Activated CD8-positive, alpha-beta T cell treated with anti-CD3 and anti-CD28 coated beads for 36 hours (primary cell): ENCODE data around the gene EARS2. TPM values are rescaled to one million over a fixed set of nuclear protein-coding genes. Genes with fewer than 3 reads are reported as not detected.
"Not testable (repeated sequence)": the region's sequence is repeated elsewhere in the genome, so short reads cannot be mapped to it uniquely, and the experiment has no call there.

ENCODE experiments used
- ATAC-seq: fragments of 200-7000 bp; cut with Tn5 transposase; one replicate; pipeline ENCODE4 v1.10.0; 2021; ENCODE audit warnings: mild to moderate bottlenecking, moderate library complexity
- CTCF ChIA-PET: fragments of 350-600 bp; sonication (Branson Sonifier 250); formaldehyde crosslinking; loops from one replicate; lab custom pipeline; 2021; ENCODE audit warnings: antibody characterized with exemption; lab: Charles Lee
- POLR2A ChIA-PET: fragments of 350-600 bp; sonication (Branson Sonifier 250); formaldehyde crosslinking; loops from one replicate; lab custom pipeline; 2021; ENCODE audit warnings: antibody characterized with exemption; lab: Charles Lee
- DNase-seq: peaks from one replicate; pipeline ENCODE4 v3.0.0-alpha.2; 2020
- H3K27ac Mint-ChIP-seq: one replicate; pipeline ENCODE4 v1.8.0; 2021; ENCODE audit warnings: mild to moderate bottlenecking, mixed read lengths
- H3K27me3 Mint-ChIP-seq: one replicate; pipeline ENCODE4 v1.8.0; 2021; ENCODE audit warnings: mixed read lengths
- H3K36me3 Mint-ChIP-seq: one replicate; pipeline ENCODE4 v1.8.0; 2021; ENCODE audit warnings: low read depth, mixed read lengths
- H3K4me1 Mint-ChIP-seq: one replicate; pipeline ENCODE4 v1.8.0; 2021; ENCODE audit warnings: low read depth, mixed read lengths
- H3K4me3 Mint-ChIP-seq: one replicate; pipeline ENCODE4 v1.8.0; 2021; ENCODE audit warnings: mild to moderate bottlenecking, moderate library complexity, mixed read lengths
- H3K9me3 Mint-ChIP-seq: one replicate; pipeline ENCODE4 v1.8.0; 2021; ENCODE audit warnings: mixed read lengths
- intact Hi-C: fragments of 100-400 bp; cut with micrococcal nuclease; formaldehyde crosslinking; loops from one replicate; pipeline ENCODE4 v1.10.0; 2022
- total RNA-seq, 2 experiments: library from RNA; stranded (reverse); gene quantifications; one replicate each; pipeline ENCODE4 v1.2.3, GENCODE V29; 2021
- TF ChIP-seq, protein P1 (sequence below): fragments of 200-600 bp; IDR thresholded peaks from one replicate; pipeline ENCODE4 v1.8.0; 2022; ENCODE audit warnings: antibody characterized with exemption, mild to moderate bottlenecking

EARS2 gene
- total RNA-seq, 2 experiments from 2014 or later = 25.7 to 29.1 TPM

DNA sequence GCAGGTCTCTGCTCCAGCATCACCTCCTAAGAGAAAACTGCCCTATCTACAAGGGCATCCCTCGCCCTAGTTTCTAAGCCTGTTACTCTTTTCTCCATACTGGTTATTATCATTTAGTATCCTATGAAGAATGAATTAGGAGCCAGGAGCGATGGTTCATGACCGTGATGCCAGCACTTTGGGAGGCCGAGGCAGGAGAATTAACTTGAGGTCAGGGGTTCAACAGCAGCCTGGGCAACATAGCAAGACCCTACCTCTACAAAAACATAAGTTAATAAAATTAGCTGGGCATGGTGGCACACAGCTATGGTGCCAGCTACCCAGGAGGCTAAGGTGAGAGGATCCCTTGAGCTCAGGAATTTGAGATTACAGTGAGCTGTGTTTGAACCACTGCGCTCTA lies 7.2 kb downstream of the EARS2 start:
- Mint-ChIP-seq H3K27ac (no peak overlapping the region), H3K4me1 (peaks cover 4% of the 10 kb centered on the region), H3K9me3 (no peaks in the 10 kb centered on the region), H3K36me3 (peaks cover 37% of the 10 kb centered on the region), H3K4me3 (no peak overlapping the region), H3K27me3 (no peaks in the 10 kb centered on the region)
- DNase-seq (no peak), ATAC-seq (no peak)
- ChIA-PET CTCF (no interaction called here), POLR2A (interaction anchor here (1.2 to 1.3 kb wide), 3 partner anchors 15 to 38 kb away, joined by 3 read pairs; no protein-coding TSS in a partner anchor)
- TF ChIP-seq, protein P1, sequence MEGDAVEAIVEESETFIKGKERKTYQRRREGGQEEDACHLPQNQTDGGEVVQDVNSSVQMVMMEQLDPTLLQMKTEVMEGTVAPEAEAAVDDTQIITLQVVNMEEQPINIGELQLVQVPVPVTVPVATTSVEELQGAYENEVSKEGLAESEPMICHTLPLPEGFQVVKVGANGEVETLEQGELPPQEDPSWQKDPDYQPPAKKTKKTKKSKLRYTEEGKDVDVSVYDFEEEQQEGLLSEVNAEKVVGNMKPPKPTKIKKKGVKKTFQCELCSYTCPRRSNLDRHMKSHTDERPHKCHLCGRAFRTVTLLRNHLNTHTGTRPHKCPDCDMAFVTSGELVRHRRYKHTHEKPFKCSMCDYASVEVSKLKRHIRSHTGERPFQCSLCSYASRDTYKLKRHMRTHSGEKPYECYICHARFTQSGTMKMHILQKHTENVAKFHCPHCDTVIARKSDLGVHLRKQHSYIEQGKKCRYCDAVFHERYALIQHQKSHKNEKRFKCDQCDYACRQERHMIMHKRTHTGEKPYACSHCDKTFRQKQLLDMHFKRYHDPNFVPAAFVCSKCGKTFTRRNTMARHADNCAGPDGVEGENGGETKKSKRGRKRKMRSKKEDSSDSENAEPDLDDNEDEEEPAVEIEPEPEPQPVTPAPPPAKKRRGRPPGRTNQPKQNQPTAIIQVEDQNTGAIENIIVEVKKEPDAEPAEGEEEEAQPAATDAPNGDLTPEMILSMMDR = no peak
- intact Hi-C loops = no loop called here

DNA sequence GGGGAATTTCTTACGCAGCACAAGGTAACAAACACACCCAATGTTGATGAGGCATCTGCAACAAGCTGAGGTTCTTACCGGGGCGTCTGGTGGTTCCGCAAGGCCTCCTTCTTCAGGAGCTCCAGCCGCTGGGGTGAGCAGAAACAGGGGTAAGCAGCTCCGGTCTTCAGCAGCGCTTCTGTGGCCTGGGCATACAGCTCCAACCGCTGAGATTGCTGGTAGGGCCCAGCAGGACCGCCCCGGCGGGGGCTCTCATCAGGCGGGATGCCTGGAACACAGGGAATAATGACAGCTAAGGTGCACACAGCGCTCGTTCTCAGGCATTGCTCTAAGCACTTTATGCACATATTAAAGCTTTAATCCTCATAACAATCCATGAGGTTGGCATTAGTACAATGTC lies 12.7 kb downstream of the EARS2 start:
- peaks cover 31% of the 10 kb centered on the region for H3K36me3 Mint-ChIP-seq
- TF ChIP-seq, protein P1 = no peak
- POLR2A ChIA-PET = no interaction called here
- H3K27me3 Mint-ChIP-seq = no peaks in the 10 kb centered on the region
- intact Hi-C loops = no loop called here
- CTCF ChIA-PET = no interaction called here
- H3K4me1 Mint-ChIP-seq = no peaks in the 10 kb centered on the region
- DNase-seq (no peak), ATAC-seq (no peak)
- no peaks in the 10 kb centered on the region for H3K9me3 Mint-ChIP-seq
- H3K27ac Mint-ChIP-seq = no peak overlapping the region
- no peak overlapping the region for H3K4me3 Mint-ChIP-seq

DNA sequence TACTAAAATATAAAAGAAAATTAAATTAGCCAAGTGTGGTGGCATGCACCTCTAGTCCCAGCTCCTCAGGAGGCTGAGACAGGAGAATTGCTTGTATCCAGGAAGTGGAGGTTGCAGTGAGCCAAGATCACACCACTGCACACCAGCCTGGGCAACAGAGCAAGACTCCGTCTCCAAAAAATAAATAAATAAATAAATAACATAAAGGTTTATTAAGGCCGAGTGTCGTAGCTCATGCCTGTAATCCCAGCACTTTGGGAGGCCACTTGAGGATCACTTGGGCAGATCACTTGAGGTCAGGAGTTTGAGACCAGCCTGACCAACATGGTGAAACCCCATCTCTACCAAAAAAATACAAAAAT lies 16.4 kb downstream of the EARS2 start:
- H3K4me3 Mint-ChIP-seq, intact Hi-C loops, DNase-seq, H3K27me3 Mint-ChIP-seq, H3K9me3 Mint-ChIP-seq, ATAC-seq, H3K27ac Mint-ChIP-seq, H3K4me1 Mint-ChIP-seq: not testable (repeated sequence)
- POLR2A ChIA-PET = interaction anchor here (0.9 to 1.0 kb wide), 2 partner anchors 13 to 27 kb away, joined by 3 to 5 read pairs; no protein-coding TSS in a partner anchor
- CTCF ChIA-PET = interaction anchor here (1.1 kb wide), 1 partner anchor 18 kb away, joined by 3 read pairs; no protein-coding TSS in a partner anchor
- H3K36me3 Mint-ChIP-seq = peaks cover 20% of the 10 kb centered on the region

DNA sequence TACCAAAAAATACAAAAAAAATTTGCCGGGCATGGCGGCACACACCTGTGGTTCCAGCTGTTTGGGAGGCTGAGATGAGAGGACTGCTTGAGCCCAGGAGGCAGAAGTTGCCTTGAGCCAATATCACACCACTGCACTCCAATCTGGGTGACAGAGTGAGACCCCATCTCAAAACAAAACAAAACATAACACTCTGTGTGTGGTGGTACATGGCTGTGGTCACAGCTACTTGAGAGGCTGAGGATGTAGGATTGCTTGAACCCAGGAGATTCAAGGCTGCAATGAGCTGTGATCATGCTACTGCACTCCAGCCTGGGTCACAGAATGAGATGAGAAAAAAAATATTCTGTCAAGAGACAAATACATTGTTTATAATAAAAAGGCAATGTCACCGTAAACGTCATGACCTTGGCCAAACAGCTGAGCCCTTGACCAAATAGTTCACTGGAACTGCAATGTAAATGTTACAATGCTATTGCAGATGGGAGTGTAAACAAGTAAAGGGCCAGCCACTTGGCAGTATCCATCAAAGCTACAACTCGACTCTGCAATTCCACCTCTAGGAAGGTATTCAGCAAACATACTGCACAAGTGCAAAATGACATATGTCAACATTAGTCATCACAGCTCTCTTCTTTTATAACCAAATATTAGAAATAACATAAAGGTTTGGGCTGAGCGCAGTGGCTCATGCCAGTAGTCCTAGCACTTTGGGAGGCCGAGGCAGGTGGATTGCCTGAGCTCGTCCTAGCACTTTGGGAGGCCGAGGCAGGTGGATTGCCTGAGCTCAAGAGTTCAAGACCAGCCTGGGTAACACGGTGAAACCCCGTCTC lies 16.9 kb downstream of the EARS2 start:
- TF ChIP-seq, protein P1 = no peak
- ATAC-seq (no peak), DNase-seq (no peak)
- ChIA-PET CTCF (interaction anchor here (0.7 to 1.6 kb wide), 4 partner anchors 12 to 512 kb away, joined by 3 to 5 read pairs (median 3); no protein-coding TSS in a partner anchor), POLR2A (interaction anchor here (0.9 to 1.4 kb wide), 3 partner anchors 12 to 26 kb away, joined by 3 to 5 read pairs (median 3); no protein-coding TSS in a partner anchor)
- intact Hi-C loops = no loop called here
- H3K27ac Mint-ChIP-seq = no peak overlapping the region
- H3K9me3 Mint-ChIP-seq = no peaks in the 10 kb centered on the region
- H3K27me3 Mint-ChIP-seq = no peaks in the 10 kb centered on the region
- peaks cover 8% of the 10 kb centered on the region for H3K4me1 Mint-ChIP-seq
- H3K4me3 Mint-ChIP-seq = no peak overlapping the region
- H3K36me3 Mint-ChIP-seq = peaks cover 23% of the 10 kb centered on the region

DNA sequence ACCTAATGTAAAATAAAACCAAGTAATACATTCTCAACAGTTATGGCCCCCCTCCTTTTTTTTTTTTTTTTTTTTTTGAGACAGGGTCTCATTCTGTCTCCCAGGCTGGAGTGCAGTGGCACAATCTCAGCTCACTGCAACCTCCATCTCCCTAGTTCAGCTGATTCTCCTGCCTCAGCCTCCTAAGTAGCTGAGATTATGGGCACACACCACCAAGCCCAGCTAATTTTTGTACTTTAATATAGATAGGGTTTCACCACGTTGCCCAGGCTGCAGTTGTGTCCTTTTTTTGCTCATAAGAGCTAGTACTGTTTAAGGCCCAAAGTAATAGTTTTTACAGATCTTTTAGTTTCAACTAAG lies 18.3 kb downstream of the EARS2 start:
- POLR2A ChIA-PET = interaction anchor here (1.4 kb wide), 1 partner anchor 10 kb away, joined by 3 read pairs; no protein-coding TSS in a partner anchor
- intact Hi-C loops = no loop called here
- peaks cover 28% of the 10 kb centered on the region for H3K36me3 Mint-ChIP-seq

More for the DNA sequence above, 18.3 kb downstream of the EARS2 start:
- TF ChIP-seq, protein P1 = no peak
- no peak for DNase-seq
- Mint-ChIP-seq H3K27me3 (no peaks in the 10 kb centered on the region), H3K27ac (peak overlapping the region; percentile 60), H3K9me3 (no peaks in the 10 kb centered on the region), H3K4me3 (no peak overlapping the region), H3K4me1 (peaks cover 8% of the 10 kb centered on the region)
- CTCF ChIA-PET = interaction anchor here (1.1 to 2.1 kb wide), 4 partner anchors 10 to 104 kb away, joined by 3 to 5 read pairs (median 4); no protein-coding TSS in a partner anchor
- ATAC-seq = no peak
